HG03175 (cell line): ENCODE results near the gene TBK1.
"Not testable (repeated sequence)": the region's sequence is repeated elsewhere in the genome, so short reads cannot be mapped to it uniquely, and the experiment has no call there.

Source experiments
- ATAC-seq: cut with Tn5 transposase; IDR thresholded peaks from one replicate; pipeline ENCODE4 v1.9.1; 2021; ENCODE audit warnings: mild to moderate bottlenecking, moderate library complexity; ENCODE audit not compliant: unreplicated experiment

The TBK1 gene

DNA sequence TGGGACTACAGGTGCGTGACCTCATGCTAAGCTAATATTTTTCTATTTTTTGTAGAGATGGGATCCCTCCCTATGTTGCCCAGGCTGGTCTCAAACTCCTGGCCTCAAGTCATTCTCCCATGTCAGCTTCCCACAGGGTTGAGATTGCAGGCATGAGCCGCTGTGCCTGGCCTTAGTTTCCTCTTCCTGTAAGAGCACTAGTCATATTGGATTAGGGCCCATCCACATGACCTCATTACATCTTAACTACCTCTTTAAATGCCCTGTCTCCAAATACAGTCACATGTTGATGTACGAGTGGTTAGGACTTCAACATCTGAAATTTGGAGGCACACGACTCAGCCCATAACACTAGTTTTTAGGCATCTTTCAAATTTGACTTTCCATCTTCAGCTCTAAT is 86.2 kb downstream of the TBK1 start:
- no peak for ATAC-seq

DNA sequence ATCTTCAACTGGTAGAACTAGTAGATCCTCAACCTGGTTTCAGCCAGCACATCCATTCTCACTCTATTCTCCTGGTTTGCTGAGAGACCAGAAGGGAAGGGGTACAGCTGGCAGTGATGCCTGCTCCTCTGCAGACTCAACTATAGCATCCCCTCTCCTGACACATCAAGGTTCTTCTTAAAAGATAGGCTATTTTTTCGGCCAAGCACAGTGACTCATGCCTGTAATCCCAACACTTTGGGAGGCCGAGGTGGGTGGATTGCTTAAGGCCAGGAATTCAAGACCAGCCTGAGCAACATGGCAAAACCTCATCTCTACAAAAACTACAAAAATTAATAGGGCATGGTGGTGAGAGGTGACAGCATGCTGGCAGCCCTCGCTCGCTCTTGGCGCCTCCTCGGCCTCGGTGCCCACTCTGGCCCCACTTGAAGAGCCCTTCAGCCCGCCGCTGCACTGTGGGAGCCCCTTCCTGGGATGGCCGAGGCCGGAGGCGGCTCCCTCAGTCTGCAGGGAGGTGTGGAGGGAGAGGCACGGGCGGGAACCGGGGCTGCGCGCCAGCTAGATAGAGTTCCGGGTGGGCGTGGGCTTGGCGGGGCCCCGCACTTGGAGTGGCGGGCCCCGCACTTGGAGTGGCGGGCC is 90.6 kb downstream of the TBK1 start:
- ATAC-seq, result not testable (repeated sequence)

DNA sequence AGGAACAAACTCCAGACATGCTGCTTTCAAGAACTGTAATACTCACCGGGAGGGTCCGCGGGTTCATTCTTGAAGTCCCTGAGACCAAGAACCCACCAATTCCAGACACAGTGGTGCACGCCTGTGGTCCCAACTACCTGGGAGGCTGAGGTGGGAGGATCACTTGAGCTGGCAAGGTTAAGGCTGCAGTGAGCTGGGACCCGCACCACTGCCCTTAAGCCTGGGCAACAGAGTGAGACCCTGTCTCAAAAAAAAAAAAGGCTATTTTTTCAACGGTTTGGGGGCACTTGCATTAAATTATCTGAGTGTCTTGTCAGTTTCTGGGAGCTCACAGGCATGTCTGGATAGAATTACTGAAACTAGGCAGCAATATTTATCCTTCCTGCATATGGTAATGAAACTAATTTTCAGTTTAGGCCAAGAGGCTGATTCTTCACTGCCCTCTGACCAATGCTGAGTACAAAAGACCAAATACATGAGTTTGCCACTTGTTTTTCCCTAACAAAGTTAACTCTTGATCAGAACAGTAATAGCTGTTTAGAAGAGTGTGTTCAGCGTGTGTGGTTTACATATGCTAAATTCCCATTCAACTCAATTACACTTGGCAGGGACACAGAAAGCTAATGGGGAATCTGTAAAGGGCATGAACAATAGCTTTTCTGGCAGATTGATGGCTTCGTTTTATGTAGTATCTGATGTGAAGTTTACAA is 92.6 kb downstream of the TBK1 start:
- ATAC-seq, result no peak

DNA sequence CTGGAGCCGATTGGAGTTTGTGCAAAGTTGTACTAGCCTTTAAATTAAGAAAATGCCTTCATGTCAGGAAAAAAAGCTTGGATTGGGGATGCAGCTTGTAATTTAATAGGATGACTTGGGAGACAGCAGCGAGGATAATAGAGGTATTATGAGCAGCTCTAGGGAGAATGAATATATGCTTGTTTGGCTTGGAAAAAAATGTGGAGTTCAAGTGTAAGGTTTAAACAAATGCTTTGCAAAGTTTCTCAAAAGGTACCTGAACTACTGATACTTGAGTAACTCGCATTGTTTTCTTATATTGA is 93.1 kb downstream of the TBK1 start:
- no peak for ATAC-seq

DNA sequence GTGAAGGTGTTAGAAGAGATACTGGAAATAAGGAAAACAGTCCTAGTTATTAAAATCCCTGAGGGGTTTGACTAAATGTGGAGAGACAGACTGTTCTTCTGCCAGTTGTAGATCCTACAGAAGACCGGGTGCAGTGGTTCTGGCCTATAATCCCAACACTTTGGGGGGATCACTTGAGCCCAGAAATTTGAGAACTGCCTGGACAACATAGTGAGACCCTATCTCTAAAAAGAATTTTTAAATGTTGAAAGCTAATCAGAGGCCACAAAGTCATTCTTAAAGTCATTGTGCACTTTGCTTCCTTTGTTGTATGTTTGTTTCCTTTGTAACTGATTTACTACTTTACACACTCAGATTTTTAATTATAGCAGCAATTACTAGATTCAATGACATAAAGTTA is 97.2 kb downstream of the TBK1 start:
- no peak for ATAC-seq

DNA sequence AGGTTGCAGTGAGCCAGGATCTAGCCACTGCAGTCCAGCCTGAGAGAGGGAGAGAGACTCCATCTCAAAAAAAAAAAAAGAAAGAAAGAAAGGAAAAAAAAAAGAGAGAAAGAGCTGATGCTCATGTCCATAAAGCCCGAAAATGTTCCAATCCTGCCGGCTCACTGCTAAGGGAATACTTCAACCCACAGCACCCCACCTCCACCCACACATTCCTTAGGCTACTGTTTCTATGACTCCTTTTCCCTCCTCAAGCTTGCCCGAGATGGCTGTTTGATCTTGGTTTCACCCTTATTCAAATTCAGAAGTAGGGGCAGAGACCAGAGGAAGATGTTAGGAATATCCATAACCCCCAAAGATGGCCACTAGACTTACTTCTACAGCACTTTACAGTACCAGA is 98.8 kb downstream of the TBK1 start:
- ATAC-seq, result no peak

DNA sequence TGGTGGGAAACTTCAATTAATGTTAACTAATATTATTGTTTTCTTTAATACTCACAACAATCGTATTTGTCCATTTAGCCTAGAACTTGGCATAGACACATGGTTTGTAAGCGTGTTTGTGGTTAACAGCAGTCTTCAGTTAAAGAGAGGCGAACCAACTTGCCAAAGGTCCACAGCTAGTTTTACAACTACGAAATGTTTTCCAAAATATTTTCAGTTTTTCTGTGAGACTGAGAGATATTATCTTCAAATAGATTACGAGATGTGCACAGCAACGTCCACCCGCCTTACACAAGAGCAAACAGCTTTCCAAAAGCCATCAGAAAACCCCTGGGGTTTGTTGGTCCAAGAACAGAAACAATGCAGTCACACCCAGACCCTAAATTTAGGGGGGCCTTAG is 99.8 kb downstream of the TBK1 start:
- no peak for ATAC-seq
